Keratinocyte (primary cell): ENCODE results near the gene MEGF11. TPM values are rescaled to one million over a fixed set of nuclear protein-coding genes. Genes with fewer than 3 reads are reported as not detected.

Source experiments
- DNase-seq: peaks from one replicate; pipeline ENCODE4 v3.0.0-alpha.2; 2011; ENCODE audit warnings: low read depth, missing footprints, low spot score
- FAIRE-seq: peaks from 2 replicates; lab custom pipeline; 2011; peaks lifted over from hg19 to GRCh38; lab: Jason Lieb, UNC
- H2AFZ ChIP-seq: 2 replicates; pipeline ENCODE4 v1.6.0; 2012; ENCODE audit warnings: low read length, control low read depth, inconsistent platforms; ENCODE audit not compliant: control insufficient read depth
- H3K27ac ChIP-seq: 2 replicates; pipeline ENCODE4 v1.5.1; 2011; ENCODE audit warnings: low read length; ENCODE audit not compliant: control insufficient read depth, insufficient read depth
- H3K27me3 ChIP-seq: 3 replicates; pipeline ENCODE4 v1.6.0; 2011; ENCODE audit warnings: low read length; ENCODE audit not compliant: control insufficient read depth, insufficient read depth; ENCODE audit errors: extremely low read depth
- H3K36me3 ChIP-seq, 2 experiments: 2 replicates in 1 of 2; 3 replicates in 1 of 2; pipeline ENCODE4 v1.5.1; 2011; ENCODE audit warnings: low read length in 2 of 2, mild to moderate bottlenecking in 1 of 2; ENCODE audit not compliant: control insufficient read depth in 2 of 2, insufficient read depth in 2 of 2; ENCODE audit errors: extremely low read depth in 1 of 2
- H3K4me1 ChIP-seq: 3 replicates; pipeline ENCODE4 v1.5.1; 2011; ENCODE audit warnings: low read length; ENCODE audit not compliant: control insufficient read depth, insufficient read depth; ENCODE audit errors: extremely low read depth
- H3K4me2 ChIP-seq: 3 replicates; pipeline ENCODE4 v1.6.0; 2011; ENCODE audit warnings: low read depth, low read length; ENCODE audit not compliant: control insufficient read depth, insufficient read depth; ENCODE audit errors: extremely low read depth
- H3K4me3 ChIP-seq, 3 experiments: fragments of 200-600 bp in 1 of 3; sonication (generic) in 1 of 3; 2 replicates in 2 of 3; 3 replicates in 1 of 3; pipeline ENCODE4 v1.5.1; 2011 to 2016; ENCODE audit warnings: low read length in 3 of 3, mild to moderate bottlenecking in 3 of 3, control low read depth in 2 of 3, inconsistent platforms in 1 of 3, low read depth in 1 of 3, mixed read lengths in 1 of 3, mixed run types in 1 of 3, moderate library complexity in 1 of 3; ENCODE audit not compliant: control insufficient read depth in 2 of 3, insufficient read depth in 2 of 3; ENCODE audit errors: extremely low read depth in 1 of 3
- H3K79me2 ChIP-seq: 2 replicates; pipeline ENCODE4 v1.6.0; 2012; ENCODE audit warnings: low read length; ENCODE audit not compliant: control insufficient read depth, insufficient read depth
- H3K9ac ChIP-seq: 3 replicates; pipeline ENCODE4 v1.6.0; 2011; ENCODE audit warnings: low read length; ENCODE audit not compliant: control insufficient read depth, insufficient read depth; ENCODE audit errors: extremely low read depth
- H3K9me1 ChIP-seq: 3 replicates; pipeline ENCODE4 v1.6.0; 2011; ENCODE audit warnings: low read length; ENCODE audit not compliant: control insufficient read depth, insufficient read depth; ENCODE audit errors: extremely low read depth
- H3K9me3 ChIP-seq: 2 replicates; pipeline ENCODE4 v1.5.1; 2012; ENCODE audit warnings: low read depth, low read length; ENCODE audit not compliant: control insufficient read depth
- H4K20me1 ChIP-seq: 3 replicates; pipeline ENCODE4 v1.6.0; 2011; ENCODE audit warnings: low read length; ENCODE audit not compliant: control insufficient read depth, insufficient read depth; ENCODE audit errors: extremely low read depth
- CTCF ChIP-seq, 3 experiments: IDR thresholded peaks in 1 of 3; conservative IDR thresholded peaks in 1 of 3; optimal IDR thresholded peaks in 1 of 3; 2 replicates in 2 of 3; 3 replicates in 1 of 3; pipeline versions ENCODE3 to v1.5.1; 2011; ENCODE audit warnings: low read length in 3 of 3, mild to moderate bottlenecking in 3 of 3, moderate library complexity in 2 of 3, control low read depth in 1 of 3, inconsistent platforms in 1 of 3; ENCODE audit not compliant: insufficient read depth in 2 of 3; ENCODE audit errors: extremely low read depth in 1 of 3
- EZH2 ChIP-seq: IDR thresholded peaks from one replicate; pipeline ENCODE4 v1.6.1; 2012; ENCODE audit warnings: inconsistent platforms, mild to moderate bottlenecking, low read length, moderate library complexity
- dilution Hi-C: fragments of 300-500 bp; cut with MboI; formaldehyde crosslinking; loops from one replicate; pipeline ENCODE4 v1.7.0; 2020; ENCODE audit warnings: low sequenced_read_pairs; ENCODE audit not compliant: extremely low pct_ligation_motif_present
- polyA plus RNA-seq, 5 experiments: library from polyadenylated mRNA; depleted of rRNA in 3 of 5; stranded (reverse) in 3 of 5; stranded (forward) in 1 of 5; unstranded in 1 of 5; fragments of >200 nt; gene quantifications; 1 replicate in 1 of 5; 2 replicates in 3 of 5; 3 replicates in 1 of 5; pipeline versions ENCODE4 v1.2.1 to v1.2.3, GENCODE V29; 2011 to 2012; ENCODE audit warnings: missing spikeins in 2 of 5, low read depth in 1 of 5, low replicate concordance in 1 of 5

The MEGF11 gene
- polyA plus RNA-seq, 1 donor (not counting 4 experiments of a cell fraction or from before 2014, with no cell fraction given): not detected

- no peaks in the 10 kb centered on the region for H3K4me1 ChIP-seq
- TF ChIP-seq EZH2 (no peak), CTCF (optimal IDR thresholded peaks at IDR 0.05 in 1 of 3, IDR thresholded peaks at IDR 0.05 in 1 of 3, conservative IDR thresholded peaks at IDR 0.05 in 1 of 3; ENCODE audit: extremely low read depth in 1 of 3, insufficient read depth in 2 of 3, low read length in 3 of 3) (no peak)
- H3K27me3 ChIP-seq: peaks cover 51% of the 10 kb centered on the region
- no peaks in the 10 kb centered on the region for H4K20me1 ChIP-seq
- H3K36me3 ChIP-seq: no peaks in the 10 kb centered on the region
- H2AFZ ChIP-seq: no peak overlapping the region
- no peak for DNase-seq
- H3K9me1 ChIP-seq: no peaks in the 10 kb centered on the region
- no peaks in the 10 kb centered on the region for H3K9me3 ChIP-seq
- no peak overlapping the region for H3K27ac ChIP-seq
- FAIRE-seq: no peak
- no peak overlapping the region for H3K9ac ChIP-seq
- no peak overlapping the region for H3K4me2 ChIP-seq
- dilution Hi-C loops: no loop called here
- no peaks in the 10 kb centered on the region for H3K79me2 ChIP-seq
- H3K4me3 ChIP-seq: no peak overlapping the region
These were observed 283.4 kb downstream of the MEGF11 start for GRCh38 chr15:65969865-65970816.

GRCh38 chr15:65968511-65968910 is 285.0 kb downstream of the MEGF11 start:
- TF ChIP-seq EZH2 (no peak), CTCF (optimal IDR thresholded peaks at IDR 0.05 in 1 of 3, IDR thresholded peaks at IDR 0.05 in 1 of 3, conservative IDR thresholded peaks at IDR 0.05 in 1 of 3; ENCODE audit: extremely low read depth in 1 of 3, insufficient read depth in 2 of 3, low read length in 3 of 3) (no peak)
- no peak for DNase-seq
- H3K4me3 ChIP-seq: no peak overlapping the region
- H3K27me3 ChIP-seq: peaks cover 46% of the 10 kb centered on the region
- no peaks in the 10 kb centered on the region for H3K36me3 ChIP-seq
- H3K27ac ChIP-seq: no peak overlapping the region
- H4K20me1 ChIP-seq: no peaks in the 10 kb centered on the region
- dilution Hi-C loops: no loop called here
- H3K4me1 ChIP-seq: peaks cover 7% of the 10 kb centered on the region
- no peaks in the 10 kb centered on the region for H3K79me2 ChIP-seq
- H3K9me1 ChIP-seq: no peaks in the 10 kb centered on the region
- no peak overlapping the region for H3K4me2 ChIP-seq
- no peak for FAIRE-seq
- no peaks in the 10 kb centered on the region for H3K9me3 ChIP-seq
- H3K9ac ChIP-seq: no peak overlapping the region
- H2AFZ ChIP-seq: no peak overlapping the region
